Gastroesophageal sphincter (tissue), 3 donors: ENCODE data around the gene CNN3.

Experiments used
- EP300 ChIP-seq: sonication (generic); formaldehyde crosslinking; IDR thresholded peaks from one replicate; pipeline ENCODE4 v1.6.1; 2017; ENCODE audit warnings: antibody characterized with exemption, mild to moderate bottlenecking
- POLR2A ChIP-seq, 2 donors: fragments of 450-650 bp; IDR thresholded peaks; one replicate each; pipeline ENCODE4 v1.6.1; 2017; ENCODE audit warnings: antibody characterized with exemption in 2 of 2, mild to moderate bottlenecking in 2 of 2, moderate library complexity in 1 of 2
- POLR2AphosphoS5 ChIP-seq: sonication (generic); formaldehyde crosslinking; IDR thresholded peaks from one replicate; pipeline ENCODE4 v1.6.1; 2017; ENCODE audit warnings: antibody characterized with exemption
- TF ChIP-seq, protein P1 (sequence below), 4 experiments: fragments of 200-600 bp in 2 of 4; fragments of 450-650 bp in 2 of 4; sonication (generic) in 1 of 4; IDR thresholded peaks; one replicate each; pipeline ENCODE4 v1.5.1; 2017 to 2019; ENCODE audit warnings: antibody characterized with exemption in 4 of 4, mild to moderate bottlenecking in 2 of 4, moderate library complexity in 2 of 4

DNA sequence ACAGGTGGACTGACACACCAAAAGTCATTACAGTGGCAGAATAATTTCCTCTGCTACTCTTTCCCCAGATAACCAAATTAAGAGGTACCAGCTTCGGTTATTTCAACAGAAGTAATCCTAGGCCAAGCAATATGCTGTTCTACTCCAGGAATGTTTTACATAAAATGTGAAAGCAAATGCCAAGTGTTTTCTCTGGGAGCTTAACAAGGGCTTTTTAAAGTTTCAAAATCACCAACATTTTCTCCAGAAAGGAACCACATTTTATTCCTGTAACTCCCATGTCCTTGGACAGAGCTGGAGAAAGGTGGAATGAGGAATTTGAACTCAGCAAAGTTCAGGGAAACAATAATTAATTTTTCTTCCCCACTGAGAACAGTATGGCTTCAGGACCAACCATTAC is 27.2 kb downstream of the CNN3 start:
- TF ChIP-seq, protein P1, sequence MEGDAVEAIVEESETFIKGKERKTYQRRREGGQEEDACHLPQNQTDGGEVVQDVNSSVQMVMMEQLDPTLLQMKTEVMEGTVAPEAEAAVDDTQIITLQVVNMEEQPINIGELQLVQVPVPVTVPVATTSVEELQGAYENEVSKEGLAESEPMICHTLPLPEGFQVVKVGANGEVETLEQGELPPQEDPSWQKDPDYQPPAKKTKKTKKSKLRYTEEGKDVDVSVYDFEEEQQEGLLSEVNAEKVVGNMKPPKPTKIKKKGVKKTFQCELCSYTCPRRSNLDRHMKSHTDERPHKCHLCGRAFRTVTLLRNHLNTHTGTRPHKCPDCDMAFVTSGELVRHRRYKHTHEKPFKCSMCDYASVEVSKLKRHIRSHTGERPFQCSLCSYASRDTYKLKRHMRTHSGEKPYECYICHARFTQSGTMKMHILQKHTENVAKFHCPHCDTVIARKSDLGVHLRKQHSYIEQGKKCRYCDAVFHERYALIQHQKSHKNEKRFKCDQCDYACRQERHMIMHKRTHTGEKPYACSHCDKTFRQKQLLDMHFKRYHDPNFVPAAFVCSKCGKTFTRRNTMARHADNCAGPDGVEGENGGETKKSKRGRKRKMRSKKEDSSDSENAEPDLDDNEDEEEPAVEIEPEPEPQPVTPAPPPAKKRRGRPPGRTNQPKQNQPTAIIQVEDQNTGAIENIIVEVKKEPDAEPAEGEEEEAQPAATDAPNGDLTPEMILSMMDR (IDR thresholded peaks at IDR 0.05): no peak
- TF ChIP-seq POLR2A (IDR thresholded peaks at IDR 0.05) (no peak), POLR2AphosphoS5 (peak; percentile 68), EP300 (no peak)
